OCI-LY3 (cell line): Measurements from ENCODE around the gene NPHP4.
"Not testable (repeated sequence)": the region's sequence is repeated elsewhere in the genome, so short reads cannot be mapped to it uniquely, and the experiment has no call there.

ENCODE experiments used
- H2AFZ ChIP-seq: fragments of 200-600, 300-600 bp; shearing (Covaris generic); 2 replicates; pipeline ENCODE4 v1.6.0; 2014; ENCODE audit warnings: antibody characterized with exemption, low read depth, low read length
- H3K27ac ChIP-seq: fragments of 200-600, 300-600 bp; sonication (generic); 2 replicates; pipeline ENCODE4 v1.5.1; 2014; ENCODE audit warnings: mild to moderate bottlenecking, low read length, moderate library complexity, mixed read lengths
- H3K27me3 ChIP-seq: fragments of 200-600, 300-600 bp; sonication (generic); 2 replicates; pipeline ENCODE4 v1.6.1; 2014; ENCODE audit warnings: low read depth, low read length, mixed read lengths
- H3K36me3 ChIP-seq: fragments of 200-600, 300-600 bp; sonication (generic); replicated peaks from 2 replicates; pipeline ENCODE3; 2014; ENCODE audit warnings: low read depth, low read length, mixed read lengths
- H3K4me1 ChIP-seq: fragments of 300-600, 200-600 bp; sonication (generic); 2 replicates; pipeline ENCODE4 v1.6.1; 2014; ENCODE audit warnings: low read length, mixed read lengths
- H3K4me2 ChIP-seq: fragments of 200-600, 300-600 bp; sonication (generic); 2 replicates; pipeline ENCODE4 v1.6.1; 2014; ENCODE audit warnings: low read length, mixed read lengths
- H3K4me3 ChIP-seq: fragments of 300-600, 200-600 bp; sonication (generic); 2 replicates; pipeline ENCODE4 v1.5.1; 2014; ENCODE audit warnings: antibody characterized with exemption, mild to moderate bottlenecking, low read length, moderate library complexity
- H3K79me2 ChIP-seq: fragments of 300-600, 200-600 bp; shearing (Covaris generic); 2 replicates; pipeline ENCODE4 v1.6.1; 2014; ENCODE audit warnings: mild to moderate bottlenecking, low read length, mixed read lengths
- H3K9ac ChIP-seq: fragments of 300-600, 200-600 bp; shearing (Covaris generic); 2 replicates; pipeline ENCODE4 v1.6.0; 2014; ENCODE audit warnings: mild to moderate bottlenecking, low read length, moderate library complexity
- H3K9me3 ChIP-seq: fragments of 200-600, 300-600 bp; shearing (Covaris generic); 2 replicates; pipeline ENCODE4 v1.6.1; 2014; ENCODE audit warnings: low read length, mixed read lengths; ENCODE audit not compliant: insufficient read depth
- H4K20me1 ChIP-seq: fragments of 200-600, 300-600 bp; sonication (generic); 2 replicates; pipeline ENCODE4 v1.6.1; 2016; ENCODE audit warnings: low read length, mixed read lengths; ENCODE audit not compliant: insufficient read depth
- EZH2phosphoT487 ChIP-seq: fragments of 200-600 bp; shearing (Covaris generic); IDR thresholded peaks from 2 replicates; pipeline ENCODE4 v1.6.1; 2018; ENCODE audit warnings: antibody characterized with exemption, mixed run types, low read depth
- TF ChIP-seq, protein P1 (sequence below): fragments of 200-600, 300-600 bp; sonication (generic); IDR thresholded peaks from 2 replicates; pipeline ENCODE4 v1.5.1; 2014; ENCODE audit warnings: antibody characterized with exemption, low read length, low read depth

Gene NPHP4

DNA sequence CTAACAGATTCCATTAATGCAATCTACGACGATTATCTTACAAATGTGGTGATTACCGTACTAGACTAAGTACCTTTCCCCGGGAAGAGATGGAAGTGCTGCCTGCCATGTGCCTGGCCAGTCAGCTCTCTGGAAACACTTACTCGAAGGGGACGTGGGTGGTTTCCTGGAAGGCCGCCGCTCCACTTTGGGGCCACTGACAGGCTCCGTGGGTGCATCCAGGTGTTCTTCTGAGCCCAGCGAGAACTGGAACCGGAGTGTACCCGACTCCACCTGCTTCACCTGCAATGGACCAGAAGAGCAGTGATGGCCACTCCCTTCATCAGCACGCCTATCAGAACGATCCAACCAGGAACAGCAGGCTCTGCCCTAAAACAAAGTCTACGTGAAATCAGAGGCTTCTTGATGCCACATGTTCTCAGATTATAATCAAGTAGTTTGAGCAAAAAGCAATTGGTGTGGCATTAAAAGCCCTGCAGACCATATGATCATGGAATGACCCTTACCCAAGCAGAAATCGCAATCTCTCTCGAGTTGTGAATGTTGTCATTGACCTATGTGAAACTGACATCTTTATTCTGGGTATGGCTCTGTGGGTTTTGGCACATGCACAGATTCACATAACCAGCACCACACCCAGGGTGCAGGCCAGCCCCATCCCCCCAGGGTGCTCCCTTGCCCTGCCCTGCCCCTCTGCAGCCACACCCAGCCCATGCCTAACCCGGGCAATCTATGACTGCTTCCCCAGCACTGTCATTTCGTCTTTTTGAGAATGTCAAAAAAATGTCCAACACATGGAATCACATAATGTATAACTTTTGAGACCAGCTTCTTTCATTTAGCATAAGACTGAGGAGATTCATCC, 64.5 kb downstream of the NPHP4 start:
- no peak overlapping the region for H3K27ac ChIP-seq
- no peaks in the 10 kb centered on the region for H3K36me3 ChIP-seq
- H3K9ac ChIP-seq, result no peak overlapping the region
- H4K20me1 ChIP-seq, result no peaks in the 10 kb centered on the region
- no peak overlapping the region for H3K4me3 ChIP-seq
- H3K9me3 ChIP-seq, result no peaks in the 10 kb centered on the region
- no peak for TF ChIP-seq EZH2phosphoT487
- TF ChIP-seq, protein P1, sequence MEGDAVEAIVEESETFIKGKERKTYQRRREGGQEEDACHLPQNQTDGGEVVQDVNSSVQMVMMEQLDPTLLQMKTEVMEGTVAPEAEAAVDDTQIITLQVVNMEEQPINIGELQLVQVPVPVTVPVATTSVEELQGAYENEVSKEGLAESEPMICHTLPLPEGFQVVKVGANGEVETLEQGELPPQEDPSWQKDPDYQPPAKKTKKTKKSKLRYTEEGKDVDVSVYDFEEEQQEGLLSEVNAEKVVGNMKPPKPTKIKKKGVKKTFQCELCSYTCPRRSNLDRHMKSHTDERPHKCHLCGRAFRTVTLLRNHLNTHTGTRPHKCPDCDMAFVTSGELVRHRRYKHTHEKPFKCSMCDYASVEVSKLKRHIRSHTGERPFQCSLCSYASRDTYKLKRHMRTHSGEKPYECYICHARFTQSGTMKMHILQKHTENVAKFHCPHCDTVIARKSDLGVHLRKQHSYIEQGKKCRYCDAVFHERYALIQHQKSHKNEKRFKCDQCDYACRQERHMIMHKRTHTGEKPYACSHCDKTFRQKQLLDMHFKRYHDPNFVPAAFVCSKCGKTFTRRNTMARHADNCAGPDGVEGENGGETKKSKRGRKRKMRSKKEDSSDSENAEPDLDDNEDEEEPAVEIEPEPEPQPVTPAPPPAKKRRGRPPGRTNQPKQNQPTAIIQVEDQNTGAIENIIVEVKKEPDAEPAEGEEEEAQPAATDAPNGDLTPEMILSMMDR, result no peak
- H3K4me2 ChIP-seq, result no peak overlapping the region
- no peak overlapping the region for H2AFZ ChIP-seq
- H3K27me3 ChIP-seq, result no peaks in the 10 kb centered on the region
- H3K79me2 ChIP-seq, result no peaks in the 10 kb centered on the region
- H3K4me1 ChIP-seq, result no peaks in the 10 kb centered on the region

DNA sequence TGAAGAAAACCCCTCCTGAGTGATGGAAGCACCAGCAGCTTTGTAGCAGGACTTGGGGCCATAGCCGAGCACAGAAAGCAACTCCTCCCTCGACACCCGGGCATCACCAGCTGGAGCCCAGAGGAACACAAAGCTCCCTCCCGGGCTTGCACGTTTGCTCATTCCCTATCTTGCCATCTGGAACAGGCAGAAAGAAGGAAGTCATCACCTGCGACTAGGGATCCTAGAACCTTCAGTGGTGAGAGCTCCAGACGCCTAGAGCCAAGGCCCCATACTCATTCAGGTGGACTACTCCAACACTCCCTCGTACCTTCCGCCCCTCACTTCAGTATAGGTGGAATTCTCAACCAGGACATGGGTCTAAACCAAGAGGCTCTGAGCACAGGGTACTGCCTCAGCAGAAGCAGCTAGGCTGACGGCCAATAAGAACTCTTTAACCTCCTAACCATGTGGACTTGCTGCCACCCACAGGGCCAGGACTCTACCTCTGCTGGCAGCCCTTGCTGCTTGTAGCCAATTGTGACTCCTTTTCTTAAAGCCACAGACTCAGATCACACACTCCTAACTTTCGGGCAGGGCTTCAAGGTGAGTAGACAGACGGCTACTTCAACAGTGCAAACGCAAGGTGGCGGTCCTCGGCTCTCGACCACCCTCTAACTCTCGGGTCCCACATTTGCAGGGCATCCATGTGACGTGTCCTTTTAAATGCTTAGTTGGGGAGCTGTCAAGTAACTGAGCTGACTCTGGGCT, 65.4 kb downstream of the NPHP4 start:
- no peak overlapping the region for H3K9ac ChIP-seq
- no peaks in the 10 kb centered on the region for H4K20me1 ChIP-seq
- H3K27me3 ChIP-seq, result no peaks in the 10 kb centered on the region
- H3K4me2 ChIP-seq, result no peak overlapping the region
- no peaks in the 10 kb centered on the region for H3K79me2 ChIP-seq
- no peaks in the 10 kb centered on the region for H3K4me1 ChIP-seq
- no peaks in the 10 kb centered on the region for H3K9me3 ChIP-seq
- H3K36me3 ChIP-seq, result no peaks in the 10 kb centered on the region
- H2AFZ ChIP-seq, result no peak overlapping the region
- H3K27ac ChIP-seq, result no peak overlapping the region
- no peak overlapping the region for H3K4me3 ChIP-seq
- TF ChIP-seq EZH2phosphoT487, result no peak
- TF ChIP-seq, protein P1, result no peak

DNA sequence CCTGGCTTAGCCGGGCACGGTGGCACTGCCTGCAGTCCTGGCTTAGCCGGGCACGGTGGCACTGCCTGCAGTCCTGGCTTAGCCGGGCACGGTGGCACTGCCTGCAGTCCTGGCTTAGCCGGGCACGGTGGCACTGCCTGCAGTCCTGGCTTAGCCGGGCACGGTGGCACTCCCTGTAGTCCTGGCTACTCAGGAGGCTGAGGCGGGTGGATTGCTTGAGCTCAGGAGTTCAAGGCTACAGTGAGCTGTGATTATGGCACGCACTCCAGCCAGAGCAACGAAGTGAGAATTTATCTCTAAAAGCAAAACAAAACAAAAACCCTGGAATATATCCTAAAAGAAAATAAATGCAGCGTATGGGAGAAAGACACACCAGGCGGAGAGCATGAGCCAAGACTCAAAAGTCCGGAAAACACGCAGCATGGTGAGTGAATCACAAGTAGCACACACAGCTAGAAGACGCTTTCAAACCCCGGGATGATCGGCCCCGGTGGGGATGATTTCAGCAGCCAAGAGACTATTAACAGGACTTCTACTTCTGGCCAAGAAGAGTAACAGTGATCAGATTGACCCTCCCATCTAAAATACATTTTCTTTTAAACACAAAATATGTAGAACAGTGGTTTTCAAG, 69.4 kb downstream of the NPHP4 start:
- H4K20me1 ChIP-seq, H3K27ac ChIP-seq, H3K4me1 ChIP-seq, H3K4me2 ChIP-seq, H3K79me2 ChIP-seq, H3K4me3 ChIP-seq, H3K27me3 ChIP-seq, H3K36me3 ChIP-seq, H3K9me3 ChIP-seq, H3K9ac ChIP-seq, H2AFZ ChIP-seq: not testable (repeated sequence)

DNA sequence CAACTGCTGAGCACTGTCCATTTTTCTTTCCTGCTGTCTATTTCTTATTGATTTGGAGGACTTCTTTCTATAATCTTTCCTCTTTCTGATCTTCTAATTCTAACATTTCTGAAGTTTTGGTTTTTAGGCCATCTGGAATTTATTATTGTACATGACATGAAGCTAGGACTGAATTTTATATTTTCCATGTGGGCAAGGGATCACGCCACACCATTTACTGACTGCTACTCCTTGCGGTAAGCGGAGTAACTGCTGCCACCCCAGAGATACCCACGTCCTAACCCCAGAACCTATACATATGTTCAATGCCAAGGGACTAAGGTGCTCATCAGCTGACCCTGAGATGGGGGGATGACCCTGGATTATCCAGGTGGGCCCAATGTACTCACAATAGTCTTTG, 70.6 kb downstream of the NPHP4 start:
- no peaks in the 10 kb centered on the region for H3K9me3 ChIP-seq
- H2AFZ ChIP-seq, result no peak overlapping the region
- no peaks in the 10 kb centered on the region for H3K79me2 ChIP-seq
- H3K4me3 ChIP-seq, result no peak overlapping the region
- H3K9ac ChIP-seq, result no peak overlapping the region
- no peaks in the 10 kb centered on the region for H3K4me1 ChIP-seq
- no peak overlapping the region for H3K27ac ChIP-seq
- TF ChIP-seq EZH2phosphoT487, result no peak
- TF ChIP-seq, protein P1, result no peak
- no peaks in the 10 kb centered on the region for H3K27me3 ChIP-seq
- H3K4me2 ChIP-seq, result no peak overlapping the region
- no peaks in the 10 kb centered on the region for H4K20me1 ChIP-seq
- no peaks in the 10 kb centered on the region for H3K36me3 ChIP-seq
